HepG2 (cell line): ENCODE results near the gene PIP5K1A. TPM values are rescaled to one million over a fixed set of nuclear protein-coding genes. Genes with fewer than 3 reads are reported as not detected.
A peak's percentile ranks its signal among the peaks of the same experiment; 100 is the strongest.

ENCODE experiments used
- DR1 ChIP-seq: sonication (generic); formaldehyde crosslinking; IDR thresholded peaks from 2 replicates; pipeline ENCODE4 v1.8.0; 2021; ENCODE audit warnings: mild to moderate bottlenecking, missing genetic modification reagents, inconsistent platforms
- ELF1 ChIP-seq: sonication (generic); formaldehyde crosslinking; IDR thresholded peaks from 2 replicates; pipeline ENCODE4 v1.4.0; 2020; ENCODE audit warnings: missing genetic modification reagents
- ETV5 ChIP-seq: IDR thresholded peaks from 2 replicates; pipeline ENCODE4 v1.6.1; 2018; ENCODE audit warnings: missing biosample characterization, missing genetic modification reagents, inconsistent platforms, borderline replicate concordance
- HNRNPK ChIP-seq: fragments of 200-400 bp; formaldehyde crosslinking; IDR thresholded peaks from 2 replicates; pipeline ENCODE4 v1.6.1; 2018; ENCODE audit warnings: low read length, low read depth, moderate library complexity, mild to moderate bottlenecking; ENCODE audit not compliant: poor library complexity, severe bottlenecking
- ISL2 ChIP-seq: sonication (generic); formaldehyde crosslinking; IDR thresholded peaks from 2 replicates; pipeline ENCODE4 v1.5.0; 2020; ENCODE audit warnings: missing genetic modification reagents
- MAZ ChIP-seq, 2 experiments: sonication (generic) in 1 of 2; formaldehyde crosslinking in 1 of 2; IDR thresholded peaks; 2 replicates each; pipeline versions ENCODE4 v1.5.0 to v1.6.1; 2012 to 2020; ENCODE audit warnings: low read depth in 2 of 2, mild to moderate bottlenecking in 2 of 2, borderline replicate concordance in 1 of 2, improper control_type of control experiment in 1 of 2, low read length in 1 of 2, missing genetic modification reagents in 1 of 2, moderate library complexity in 1 of 2
- MIXL1 ChIP-seq: IDR thresholded peaks from 2 replicates; pipeline ENCODE4 v1.6.1; 2016
- RFXAP ChIP-seq: sonication (generic); formaldehyde crosslinking; IDR thresholded peaks from 2 replicates; pipeline ENCODE4 v1.4.0; 2020; ENCODE audit warnings: missing genetic modification reagents, borderline replicate concordance
- ZNF12 ChIP-seq: sonication (generic); formaldehyde crosslinking; IDR thresholded peaks from 2 replicates; pipeline ENCODE4 v1.5.0; 2020; ENCODE audit warnings: missing genetic modification reagents
- ZNF354B ChIP-seq: sonication (generic); formaldehyde crosslinking; IDR thresholded peaks from 2 replicates; pipeline ENCODE4 v1.8.0; 2022; ENCODE audit warnings: mild to moderate bottlenecking, missing genetic modification reagents
- ZNF510 ChIP-seq: sonication (generic); formaldehyde crosslinking; IDR thresholded peaks from 2 replicates; pipeline ENCODE4 v1.4.0; 2020; ENCODE audit warnings: low read depth, mild to moderate bottlenecking, missing genetic modification reagents
- ZNF546 ChIP-seq: sonication (generic); formaldehyde crosslinking; conservative IDR thresholded peaks from 2 replicates; pipeline ENCODE4 v1.8.1; 2023; ENCODE audit warnings: mild to moderate bottlenecking, missing genetic modification reagents
- ZNF687 ChIP-seq: sonication (generic); formaldehyde crosslinking; IDR thresholded peaks from 2 replicates; pipeline ENCODE4 v1.5.1; 2020; ENCODE audit warnings: mild to moderate bottlenecking, missing genetic modification reagents, moderate library complexity
- ZNF879 ChIP-seq: sonication (generic); formaldehyde crosslinking; IDR thresholded peaks from 2 replicates; pipeline ENCODE4 v1.8.1; 2023; ENCODE audit warnings: missing genetic modification reagents
- ZSCAN9 ChIP-seq: IDR thresholded peaks from 2 replicates; pipeline ENCODE4 v1.6.1; 2016; ENCODE audit warnings: borderline replicate concordance
- polyA plus RNA-seq, 8 experiments: library from polyadenylated mRNA; depleted of rRNA in 3 of 8; stranded (reverse) in 7 of 8; unstranded in 1 of 8; fragments of >200 nt; fragmentation: Illumina TruSeq in 4 of 8; extraction: Trizol in 4 of 8; gene quantifications; 2 replicates each; pipeline versions ENCODE4 v1.2.1 to v1.2.3, GENCODE V29; 2011 to 2016; ENCODE audit warnings: low read depth in 4 of 8, missing spikeins in 1 of 8, mixed read lengths in 1 of 8; ENCODE audit not compliant: insufficient read depth in 1 of 8
- total RNA-seq, 5 experiments: library from RNA; depleted of rRNA; stranded (reverse); fragments of >200 nt; fragmentation: Illumina TruSeq; extraction: Trizol; gene quantifications; 2 replicates each; pipeline ENCODE4 v1.2.3, GENCODE V29; 2016; ENCODE audit warnings: low read depth in 1 of 5
- TF ChIP-seq, protein P1 (sequence below): sonication (generic); formaldehyde crosslinking; IDR thresholded peaks from 2 replicates; pipeline ENCODE4 v1.4.0; 2020; ENCODE audit warnings: missing genetic modification reagents, borderline replicate concordance
- TF ChIP-seq, protein P2 (sequence below): IDR thresholded peaks from 2 replicates; pipeline ENCODE4 v1.6.1; 2016; ENCODE audit warnings: mild to moderate bottlenecking, missing biosample characterization, missing genetic modification reagents
- TF ChIP-seq, protein P3 (sequence below): IDR thresholded peaks from 2 replicates; pipeline ENCODE4 v1.6.1; 2016; ENCODE audit warnings: missing genetic modification reagents, missing compliant biosample characterization

The PIP5K1A gene
- total and polyA plus RNA-seq, 2 of the 13 experiments (the other 11 are each of a cell fraction or from before 2014, with no cell fraction given), result 45.3 to 65.1 TPM

DNA sequence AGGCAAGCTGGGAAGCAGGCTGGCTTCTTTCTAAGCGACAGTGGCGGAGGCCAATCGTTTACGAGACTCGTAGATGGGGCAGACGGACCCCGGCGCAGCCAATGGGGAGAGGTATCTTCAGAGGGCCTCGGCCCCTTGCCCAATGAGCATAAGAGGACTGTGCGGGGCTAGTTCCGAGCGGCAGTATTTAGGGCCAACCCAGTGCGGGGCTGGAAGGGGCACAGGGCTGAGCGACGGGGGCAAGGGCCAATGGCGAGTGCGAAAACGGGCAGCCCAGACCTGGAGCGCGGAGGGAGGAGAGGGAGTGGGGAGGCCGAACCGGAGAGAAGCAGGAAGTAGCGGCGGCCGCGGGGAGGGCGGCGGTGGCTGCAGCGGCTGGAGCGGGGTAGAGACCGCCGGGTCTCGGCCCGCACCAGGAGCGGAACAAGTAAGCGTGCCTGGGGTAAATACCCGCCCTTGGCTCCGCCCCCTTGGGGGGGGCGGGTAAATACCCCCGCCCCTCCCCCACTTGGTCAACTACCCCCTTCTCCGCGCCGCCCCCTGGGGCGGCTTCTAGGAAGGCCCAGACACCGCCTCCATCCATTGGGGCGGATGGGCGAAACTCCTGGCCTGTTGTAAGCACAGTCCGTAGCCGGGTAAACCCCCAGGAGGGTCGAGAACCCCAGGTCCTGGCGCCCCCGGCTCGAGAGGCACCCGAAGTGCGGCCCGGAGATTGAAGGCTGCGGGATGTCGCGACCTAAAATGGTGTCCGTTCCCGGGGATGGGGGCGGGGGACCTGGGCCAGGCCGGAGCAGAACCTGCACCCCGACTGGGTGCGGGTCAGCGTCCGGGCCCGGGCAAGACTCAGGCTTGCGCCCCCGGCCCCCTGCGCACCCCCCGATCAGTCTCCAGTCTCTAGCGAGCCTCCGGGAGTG, 83.9 kb downstream of the PIP5K1A start, which contains the start of gene ZNF687 (continued):
- TF ChIP-seq, protein P1, sequence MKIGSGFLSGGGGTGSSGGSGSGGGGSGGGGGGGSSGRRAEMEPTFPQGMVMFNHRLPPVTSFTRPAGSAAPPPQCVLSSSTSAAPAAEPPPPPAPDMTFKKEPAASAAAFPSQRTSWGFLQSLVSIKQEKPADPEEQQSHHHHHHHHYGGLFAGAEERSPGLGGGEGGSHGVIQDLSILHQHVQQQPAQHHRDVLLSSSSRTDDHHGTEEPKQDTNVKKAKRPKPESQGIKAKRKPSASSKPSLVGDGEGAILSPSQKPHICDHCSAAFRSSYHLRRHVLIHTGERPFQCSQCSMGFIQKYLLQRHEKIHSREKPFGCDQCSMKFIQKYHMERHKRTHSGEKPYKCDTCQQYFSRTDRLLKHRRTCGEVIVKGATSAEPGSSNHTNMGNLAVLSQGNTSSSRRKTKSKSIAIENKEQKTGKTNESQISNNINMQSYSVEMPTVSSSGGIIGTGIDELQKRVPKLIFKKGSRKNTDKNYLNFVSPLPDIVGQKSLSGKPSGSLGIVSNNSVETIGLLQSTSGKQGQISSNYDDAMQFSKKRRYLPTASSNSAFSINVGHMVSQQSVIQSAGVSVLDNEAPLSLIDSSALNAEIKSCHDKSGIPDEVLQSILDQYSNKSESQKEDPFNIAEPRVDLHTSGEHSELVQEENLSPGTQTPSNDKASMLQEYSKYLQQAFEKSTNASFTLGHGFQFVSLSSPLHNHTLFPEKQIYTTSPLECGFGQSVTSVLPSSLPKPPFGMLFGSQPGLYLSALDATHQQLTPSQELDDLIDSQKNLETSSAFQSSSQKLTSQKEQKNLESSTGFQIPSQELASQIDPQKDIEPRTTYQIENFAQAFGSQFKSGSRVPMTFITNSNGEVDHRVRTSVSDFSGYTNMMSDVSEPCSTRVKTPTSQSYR, result peak; percentile 71
- TF ChIP-seq ZNF510 (CRISPR knock-in tag) (peak; percentile 34; the same call in 1 of the 2 replicates), MAZ (IDR thresholded peaks at IDR 0.05; ENCODE audit: borderline replicate concordance, low read depth, low read length) (peak; percentile 21; the same call in 1 of the 2 replicates), MAZ (CRISPR knock-in tag; IDR thresholded peaks at IDR 0.05; ENCODE audit: low read depth) (peak; percentile 23; the same call in 1 of the 2 replicates), ISL2 (peak; percentile 60; the same call in 1 of the 2 replicates), ZNF879 (no peak; the same call in 1 of the 2 replicates), ELF1 (CRISPR knock-in tag) (peak; percentile 94), ZNF12 (0 out of 2 replicates have a peak, but pooled peaks have one; percentile 48), ZNF687 (peak; percentile 6; the same call in 1 of the 2 replicates), MIXL1 (no peak), RFXAP (no peak), HNRNPK (peak; percentile 30), ETV5 (CRISPR knock-in tag) (peak; percentile 51), ZSCAN9 (peak; percentile 37; the same call in 1 of the 2 replicates), ZNF546 (CRISPR knock-in tag) (0 out of 2 replicates have a peak, but pooled peaks have one; percentile 1), DR1 (peak; percentile 75), ZNF354B (peak; percentile 82; the same call in 1 of the 2 replicates)
- TF ChIP-seq, protein P2, sequence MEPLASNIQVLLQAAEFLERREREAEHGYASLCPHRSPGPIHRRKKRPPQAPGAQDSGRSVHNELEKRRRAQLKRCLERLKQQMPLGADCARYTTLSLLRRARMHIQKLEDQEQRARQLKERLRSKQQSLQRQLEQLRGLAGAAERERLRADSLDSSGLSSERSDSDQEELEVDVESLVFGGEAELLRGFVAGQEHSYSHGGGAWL (CRISPR knock-in tag), result peak; percentile 23
- TF ChIP-seq, protein P3, sequence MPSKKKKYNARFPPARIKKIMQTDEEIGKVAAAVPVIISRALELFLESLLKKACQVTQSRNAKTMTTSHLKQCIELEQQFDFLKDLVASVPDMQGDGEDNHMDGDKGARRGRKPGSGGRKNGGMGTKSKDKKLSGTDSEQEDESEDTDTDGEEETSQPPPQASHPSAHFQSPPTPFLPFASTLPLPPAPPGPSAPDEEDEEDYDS (CRISPR knock-in tag), result peak; percentile 86
